Measurements from ENCODE around the gene POLR2H. TPM values are rescaled to one million over a fixed set of nuclear protein-coding genes. Genes with fewer than 3 reads are reported as not detected.
A peak's percentile ranks its signal among the peaks of the same experiment; 100 is the strongest.

Gene POLR2H
- total and polyA plus RNA-seq, 4 experiments from 2014 or later, result 56.6 to 66.1 (median 60.1) TPM

GRCh38 chr3:184409331-184409926, 47.9 kb downstream of the POLR2H start:
- Mint-ChIP-seq H3K9me3 (no peaks in the 10 kb centered on the region), H3K27me3 (peaks cover 0 to 10% of the 10 kb centered on the region in 2 donors), H3K27ac (peak overlapping the region in 1 of 7 donors; percentile 25), H3K36me3 (no peaks in the 10 kb centered on the region), H3K4me1 (peaks cover 0 to 4% (median 0%) of the 10 kb centered on the region in 4 donors), H3K4me3 (no peak overlapping the region)
- CTCF ChIA-PET (ENCODE audit: partially characterized antibody), result no interaction called here
- Histone ChIP-seq H3K36me3 (ENCODE audit: insufficient read depth, low read length) (no peaks in the 10 kb centered on the region), H3K27ac (ENCODE audit: low read depth, low read length) (no peak overlapping the region), H3K27me3 (ENCODE audit: insufficient read depth, low read length) (no peaks in the 10 kb centered on the region), H3K4me3 (ENCODE audit: low read length in 2 of 2) (no peak overlapping the region), H3K9me3 (ENCODE audit: control insufficient read depth in 1 of 2, low read length in 2 of 2) (no peaks in the 10 kb centered on the region), H3K4me1 (ENCODE audit: insufficient read depth, low read length) (no peaks in the 10 kb centered on the region)
- no peak for DNase-seq
- POLR2A ChIA-PET (ENCODE audit: partially characterized antibody), result no interaction called here
- intact Hi-C loops (cut with micrococcal nuclease), result no loop called here

- Mint-ChIP-seq H3K4me1 (peaks cover 0 to 4% (median 0%) of the 10 kb centered on the region in 4 donors), H3K4me3 (no peak overlapping the region), H3K27me3 (peaks cover 0 to 10% of the 10 kb centered on the region in 2 donors), H3K27ac (peak overlapping the region in 1 of 7 donors; percentile 21), H3K9me3 (no peaks in the 10 kb centered on the region), H3K36me3 (no peaks in the 10 kb centered on the region)
- Histone ChIP-seq H3K4me1 (ENCODE audit: insufficient read depth, low read length) (no peaks in the 10 kb centered on the region), H3K36me3 (ENCODE audit: insufficient read depth, low read length) (no peaks in the 10 kb centered on the region), H3K27me3 (ENCODE audit: insufficient read depth, low read length) (no peaks in the 10 kb centered on the region), H3K4me3 (ENCODE audit: low read length in 2 of 2) (no peak overlapping the region), H3K27ac (ENCODE audit: low read depth, low read length) (no peak overlapping the region), H3K9me3 (ENCODE audit: control insufficient read depth in 1 of 2, low read length in 2 of 2) (no peaks in the 10 kb centered on the region)
- intact Hi-C loops (cut with micrococcal nuclease), result no loop called here
- POLR2A ChIA-PET (ENCODE audit: partially characterized antibody), result no interaction called here
- no peak for DNase-seq
- CTCF ChIA-PET (ENCODE audit: partially characterized antibody), result no interaction called here
These were observed 48.5 kb downstream of the POLR2H start for GRCh38 chr3:184409946-184410500.

DNA sequence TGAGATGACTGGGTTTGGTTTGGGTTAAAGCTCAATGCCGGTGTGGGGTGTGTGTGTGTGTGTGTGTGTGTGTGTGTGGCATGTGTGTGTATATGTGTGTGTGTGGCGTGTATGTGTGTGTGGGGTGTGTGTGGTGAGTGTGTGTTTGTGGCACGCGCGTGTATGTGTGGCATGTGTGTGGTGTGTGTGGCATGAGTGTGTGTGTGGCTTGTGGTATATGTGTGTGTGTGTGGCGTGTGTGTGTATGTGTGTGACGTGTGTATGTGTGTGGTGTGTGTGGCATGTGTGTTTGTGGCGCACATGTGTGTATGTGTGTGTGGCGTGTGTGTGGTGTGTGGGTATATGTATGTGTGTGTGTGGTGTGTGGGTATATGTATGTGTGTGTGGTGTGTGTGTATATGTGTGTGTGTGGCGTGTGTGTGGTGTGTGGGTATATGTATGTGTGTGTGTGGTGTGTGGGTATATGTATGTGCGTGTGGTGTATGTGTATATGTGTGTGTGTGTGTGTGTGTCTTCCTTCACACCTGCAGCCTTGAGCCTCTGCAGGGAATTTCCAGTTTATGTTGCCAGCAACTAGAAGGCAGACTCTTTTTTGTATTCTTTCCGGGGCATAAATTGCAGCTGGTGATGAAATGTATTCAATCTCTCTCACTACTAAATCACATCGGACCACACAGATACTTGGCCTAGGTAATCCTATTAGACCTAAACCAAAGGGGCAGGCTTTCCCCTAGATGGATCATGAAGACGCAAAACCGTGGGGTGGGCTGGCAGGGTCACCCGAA, 53.1 kb downstream of the POLR2H start:
- no peaks in the 10 kb centered on the region for H3K27me3 ChIP-seq (ENCODE audit: insufficient read depth, low read length)
- no peaks in the 10 kb centered on the region for H3K4me1 ChIP-seq (ENCODE audit: insufficient read depth, low read length)
- Mint-ChIP-seq H3K4me1 (peaks cover 0 to 2% (median 0%) of the 10 kb centered on the region in 4 donors), H3K36me3 (no peaks in the 10 kb centered on the region), H3K4me3 (no peak overlapping the region), H3K9me3 (no peaks in the 10 kb centered on the region), H3K27me3 (peaks cover 0 to 8% of the 10 kb centered on the region in 2 donors), H3K27ac (no peak overlapping the region)
- H3K4me3 ChIP-seq (ENCODE audit: low read length in 2 of 2), result no peak overlapping the region
- CTCF ChIA-PET (ENCODE audit: partially characterized antibody), result interaction anchor here (0.7 to 5.8 kb wide), 9 partner anchors 9 to 140 kb away, joined by 3 to 47 read pairs (median 3); no protein-coding TSS in a partner anchor
- no peak for DNase-seq
- POLR2A ChIA-PET (ENCODE audit: partially characterized antibody), result interaction anchor here (0.6 kb wide), 1 partner anchor 131 kb away, joined by 4 read pairs; no protein-coding TSS in a partner anchor
- H3K9me3 ChIP-seq (ENCODE audit: control insufficient read depth in 1 of 2, low read length in 2 of 2), result no peaks in the 10 kb centered on the region
- H3K36me3 ChIP-seq (ENCODE audit: insufficient read depth, low read length), result no peaks in the 10 kb centered on the region
- no peak overlapping the region for H3K27ac ChIP-seq (ENCODE audit: low read depth, low read length)
- intact Hi-C loops (cut with micrococcal nuclease), result loop anchor here (5.0 kb wide), 1 partner anchor 52 kb away; the partner anchor contains the start of genes CLCN2 and POLR2H

GRCh38 chr3:184415203-184415490, 53.6 kb downstream of the POLR2H start:
- no peaks in the 10 kb centered on the region for H3K9me3 ChIP-seq (ENCODE audit: control insufficient read depth in 1 of 2, low read length in 2 of 2)
- no peaks in the 10 kb centered on the region for H3K36me3 ChIP-seq (ENCODE audit: insufficient read depth, low read length)
- H3K36me3 Mint-ChIP-seq, result no peaks in the 10 kb centered on the region
- no peaks in the 10 kb centered on the region for H3K9me3 Mint-ChIP-seq
- H3K4me1 ChIP-seq (ENCODE audit: insufficient read depth, low read length), result no peaks in the 10 kb centered on the region
- no peak overlapping the region for H3K27ac Mint-ChIP-seq
- no peak overlapping the region for H3K27ac ChIP-seq (ENCODE audit: low read depth, low read length)
- intact Hi-C loops (cut with micrococcal nuclease), result loop anchor here (5.0 kb wide), 1 partner anchor 53 kb away; the partner anchor contains the start of genes CLCN2 and POLR2H
- DNase-seq, result no peak
- peaks cover 0 to 2% (median 0%) of the 10 kb centered on the region in 4 donors for H3K4me1 Mint-ChIP-seq
- peaks cover 0 to 8% of the 10 kb centered on the region in 2 donors for H3K27me3 Mint-ChIP-seq
- H3K4me3 ChIP-seq (ENCODE audit: low read length in 2 of 2), result no peak overlapping the region
- ChIA-PET POLR2A (ENCODE audit: partially characterized antibody) (no interaction called here), CTCF (ENCODE audit: partially characterized antibody) (interaction anchor here (0.7 to 5.8 kb wide), 6 partner anchors 14 to 235 kb away, joined by 3 to 47 read pairs (median 3); no protein-coding TSS in a partner anchor)
- H3K4me3 Mint-ChIP-seq, result no peak overlapping the region
- no peaks in the 10 kb centered on the region for H3K27me3 ChIP-seq (ENCODE audit: insufficient read depth, low read length)

DNA sequence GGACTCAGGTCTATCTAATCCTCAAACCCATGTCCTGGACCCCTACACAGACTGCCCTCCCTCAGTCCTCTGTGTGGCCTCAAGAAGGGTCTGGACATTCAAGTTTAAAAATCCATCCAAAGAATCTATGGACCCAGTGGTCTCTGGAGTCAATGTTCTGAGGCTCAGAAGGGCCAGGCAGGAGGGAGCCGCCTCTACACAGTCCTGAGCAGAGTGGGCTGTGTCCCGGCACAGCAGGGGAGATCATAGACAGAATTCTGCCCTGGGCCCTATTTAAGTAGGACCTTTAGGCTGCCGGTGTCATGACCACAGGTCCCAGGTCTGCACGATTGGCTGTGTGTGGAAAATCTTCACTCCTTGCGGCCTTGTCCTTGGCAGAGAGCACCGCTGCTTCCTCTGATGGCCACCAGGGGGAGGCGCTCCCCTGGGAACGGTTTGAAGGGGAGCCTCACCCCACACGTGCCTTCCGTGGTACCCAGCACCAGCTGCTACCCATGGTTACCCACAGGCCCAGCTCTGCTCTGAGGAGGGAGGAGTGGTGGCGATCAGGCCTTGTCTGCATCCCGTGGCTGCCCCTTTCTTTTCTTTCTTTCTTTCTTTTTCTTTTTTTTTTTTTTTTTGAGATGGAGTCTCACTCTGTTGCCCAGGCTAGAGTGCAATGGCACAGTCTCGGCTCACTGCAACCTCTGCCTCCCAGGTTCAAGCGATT, 56.3 kb downstream of the POLR2H start:
- peaks cover 0 to under 1% of the 10 kb centered on the region in 2 donors for H3K27me3 Mint-ChIP-seq
- ChIA-PET POLR2A (ENCODE audit: partially characterized antibody) (no interaction called here), CTCF (ENCODE audit: partially characterized antibody) (interaction anchor here (0.5 to 5.8 kb wide), 18 partner anchors 11 to 361 kb away, joined by 3 to 47 read pairs (median 4); partner anchors contain the start of gene EPHB3)
- Histone ChIP-seq H3K27ac (ENCODE audit: low read depth, low read length) (no peak overlapping the region), H3K9me3 (ENCODE audit: control insufficient read depth in 1 of 2, low read length in 2 of 2) (no peaks in the 10 kb centered on the region), H3K36me3 (ENCODE audit: insufficient read depth, low read length) (no peaks in the 10 kb centered on the region), H3K4me1 (ENCODE audit: insufficient read depth, low read length) (no peaks in the 10 kb centered on the region), H3K4me3 (ENCODE audit: low read length in 2 of 2) (no peak overlapping the region), H3K27me3 (ENCODE audit: insufficient read depth, low read length) (no peaks in the 10 kb centered on the region)
- H3K36me3 Mint-ChIP-seq, result no peaks in the 10 kb centered on the region
- H3K4me3 Mint-ChIP-seq, result peak overlapping the region in 1 of 8 donors; percentile 20
- H3K27ac Mint-ChIP-seq, result no peak overlapping the region
- H3K9me3 Mint-ChIP-seq, result no peaks in the 10 kb centered on the region
- intact Hi-C loops (cut with micrococcal nuclease), result loop anchor here (1.0 to 5.0 kb wide), 4 partner anchors 47 to 127 kb away; partner anchors contain the start of genes CLCN2 and POLR2H
- peak; percentile 60 to 67 (median 61) for DNase-seq
- H3K4me1 Mint-ChIP-seq, result peaks cover 0 to 2% (median 0%) of the 10 kb centered on the region in 4 donors
